Naive thymus-derived CD4-positive, alpha-beta T cell (primary cell): ENCODE data around the gene HSPA12B. TPM values are rescaled to one million over a fixed set of nuclear protein-coding genes. Genes with fewer than 3 reads are reported as not detected.

Experiments used
- ATAC-seq: fragments of 150-1000 bp; cut with Tn5 transposase; 2 replicates; pipeline ENCODE4 v1.10.0; 2021; ENCODE audit warnings: mild to moderate bottlenecking, moderate library complexity
- CTCF ChIA-PET: fragments of 350-600 bp; sonication (Branson Sonifier 250); formaldehyde crosslinking; loops from one replicate; lab custom pipeline; 2021; ENCODE audit warnings: antibody characterized with exemption; lab: Charles Lee
- POLR2A ChIA-PET: fragments of 350-600 bp; sonication (Branson Sonifier 250); formaldehyde crosslinking; loops from one replicate; lab custom pipeline; 2021; ENCODE audit warnings: antibody characterized with exemption, inconsistent platforms; lab: Charles Lee
- DNase-seq, 9 donors: peaks; one replicate each; pipeline versions ENCODE4 v3.0.0 to v3.0.0-alpha.2; 2020 to 2022; ENCODE audit warnings: mixed read lengths in 1 of 9
- H3K27ac ChIP-seq: one replicate; pipeline ENCODE4 v1.7.0; 2013; ENCODE audit warnings: mild to moderate bottlenecking, low read depth, low read length, moderate library complexity
- H3K27me3 ChIP-seq, 2 donors: one replicate each; pipeline ENCODE4 v1.7.0; 2013; ENCODE audit warnings: low read length in 2 of 2, mild to moderate bottlenecking in 2 of 2, moderate library complexity in 2 of 2; ENCODE audit not compliant: control insufficient read depth in 2 of 2, insufficient read depth in 2 of 2
- H3K36me3 ChIP-seq, 3 experiments: 1 replicate in 2 of 3; 2 replicates in 1 of 3; pipeline ENCODE4 v1.7.0; 2013; ENCODE audit warnings: low read length in 3 of 3, mild to moderate bottlenecking in 3 of 3, moderate library complexity in 1 of 3; ENCODE audit not compliant: insufficient read depth in 3 of 3, control insufficient read depth in 2 of 3
- H3K4me1 ChIP-seq, 2 donors: one replicate each; pipeline ENCODE4 v1.7.0; 2013; ENCODE audit warnings: low read length in 2 of 2, mild to moderate bottlenecking in 2 of 2, moderate library complexity in 1 of 2; ENCODE audit not compliant: control insufficient read depth in 2 of 2, insufficient read depth in 2 of 2
- H3K4me3 ChIP-seq: 2 replicates; pipeline ENCODE4 v1.7.0; 2013; ENCODE audit warnings: mild to moderate bottlenecking, low read length
- H3K9me3 ChIP-seq, 3 experiments: 1 replicate in 2 of 3; 2 replicates in 1 of 3; pipeline ENCODE4 v1.7.0; 2013; ENCODE audit warnings: low read length in 3 of 3; ENCODE audit not compliant: control insufficient read depth in 2 of 3
- H3K27ac Mint-ChIP-seq, 9 donors: one replicate each; pipeline ENCODE4 v1.8.0; 2020 to 2022; ENCODE audit warnings: mixed read lengths in 9 of 9, mild to moderate bottlenecking in 8 of 9, moderate library complexity in 5 of 9, inconsistent platforms in 2 of 9
- H3K27me3 Mint-ChIP-seq, 5 donors: one replicate each; pipeline ENCODE4 v1.8.0; 2021 to 2022; ENCODE audit warnings: mixed read lengths in 5 of 5, mild to moderate bottlenecking in 1 of 5
- H3K36me3 Mint-ChIP-seq, 5 donors: one replicate each; pipeline ENCODE4 v1.8.0; 2020 to 2022; ENCODE audit warnings: mixed read lengths in 5 of 5, mild to moderate bottlenecking in 3 of 5, inconsistent platforms in 1 of 5
- H3K4me1 Mint-ChIP-seq, 7 donors: one replicate each; pipeline ENCODE4 v1.8.0; 2020 to 2022; ENCODE audit warnings: mixed read lengths in 7 of 7, mild to moderate bottlenecking in 3 of 7, inconsistent platforms in 1 of 7
- H3K4me3 Mint-ChIP-seq, 10 donors: one replicate each; pipeline ENCODE4 v1.8.0; 2020 to 2022; ENCODE audit warnings: mild to moderate bottlenecking in 10 of 10, mixed read lengths in 10 of 10, moderate library complexity in 6 of 10, inconsistent platforms in 2 of 10
- H3K9me3 Mint-ChIP-seq, 11 donors: one replicate each; pipeline ENCODE4 v1.8.0; 2020 to 2022; ENCODE audit warnings: mixed read lengths in 11 of 11, mild to moderate bottlenecking in 4 of 11, inconsistent platforms in 1 of 11, moderate library complexity in 1 of 11
- intact Hi-C, 2 donors: fragments of 100-400 bp; cut with micrococcal nuclease; formaldehyde crosslinking; loops; one replicate each; pipeline ENCODE4 v1.15.1; 2023
- polyA plus RNA-seq, 2 donors: library from polyadenylated mRNA; unstranded; fragments of 300-500 nt; fragmentation: Illumina TruSeq; gene quantifications; one replicate each; pipeline ENCODE4 v1.2.3, GENCODE V29; 2021
- total RNA-seq, 6 experiments: library from RNA in 5 of 6; stranded (reverse) in 5 of 6; gene quantifications; 1 replicate in 5 of 6; 2 replicates in 1 of 6; pipeline ENCODE4 v1.2.3 and lab custom pipeline; 2021 to 2026

The HSPA12B gene
- total and polyA plus RNA-seq, 7 experiments from 2014 or later = 0.09 to 0.20 TPM; not detected in 5

DNA sequence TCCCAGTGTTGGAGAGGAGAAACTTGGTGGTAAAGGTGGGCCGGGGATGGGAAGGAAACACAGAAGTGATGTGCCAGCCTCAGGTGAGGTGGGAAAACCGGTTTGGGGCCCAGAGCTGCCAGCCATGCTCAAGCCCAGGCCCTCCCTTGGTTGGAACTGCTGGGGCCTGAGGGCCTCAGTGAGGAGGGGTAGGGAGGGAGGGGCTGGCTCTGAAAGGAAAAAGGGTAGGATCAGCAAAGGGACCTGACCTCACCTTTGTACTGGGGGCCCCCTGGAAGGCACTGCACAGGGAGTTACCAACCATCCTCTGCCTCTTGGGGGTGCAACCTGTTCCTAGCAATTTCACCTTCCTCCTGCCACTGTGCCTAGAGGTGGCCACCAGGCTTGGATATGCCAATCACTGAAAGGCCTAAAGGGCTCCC, 50.6 kb downstream of the HSPA12B start:
- intact Hi-C loops = no loop called here
- peaks cover 13 to 17% of the 10 kb centered on the region in 2 donors for H3K4me1 ChIP-seq

DNA sequence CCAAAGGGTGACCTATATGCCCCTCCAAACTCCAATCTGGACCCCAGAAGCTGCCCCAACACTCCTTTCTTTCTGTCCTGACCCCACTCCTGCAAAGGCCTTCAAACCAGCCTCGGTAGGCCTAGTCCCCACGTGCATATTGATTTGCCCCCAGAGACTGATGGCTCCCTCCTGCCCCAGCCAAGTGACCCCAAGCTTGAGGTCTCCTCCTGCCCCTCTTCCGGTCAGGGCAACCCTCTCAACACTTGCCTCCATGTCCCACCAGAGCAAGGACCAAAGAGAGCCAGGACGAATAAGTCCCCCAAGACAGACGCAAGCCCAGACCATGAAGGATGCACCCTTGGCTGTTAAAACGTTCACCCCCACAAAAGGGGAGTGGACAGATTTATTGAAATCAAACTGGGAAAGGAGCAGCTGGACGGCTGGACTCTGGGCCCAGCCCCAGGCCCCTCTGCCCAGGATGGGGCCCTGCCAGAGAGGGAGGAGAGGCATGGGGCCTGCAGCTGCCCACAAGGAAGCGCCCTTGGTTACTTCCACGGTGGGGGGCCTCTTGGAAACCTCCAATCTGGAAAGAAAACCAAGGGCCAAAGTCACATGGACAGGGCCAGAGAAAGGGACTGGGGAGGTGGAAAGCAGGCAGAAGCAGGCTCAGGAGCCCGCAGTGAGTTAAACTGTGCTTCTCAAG, 51.2 kb downstream of the HSPA12B start:
- peaks cover 0 to 1% (median 0%) of the 10 kb centered on the region in 11 donors for H3K9me3 Mint-ChIP-seq
- DNase-seq = no peak
- H3K36me3 ChIP-seq = peaks cover 0 to 7% (median 0%) of the 10 kb centered on the region in 3 experiments
- H3K4me1 ChIP-seq = peaks cover 12 to 13% of the 10 kb centered on the region in 2 donors
- intact Hi-C loops = no loop called here
- POLR2A ChIA-PET = interaction anchor here (0.6 kb wide), 1 partner anchor 572 kb away, joined by 3 read pairs; no protein-coding TSS in a partner anchor
- no peak for ATAC-seq
- H3K36me3 Mint-ChIP-seq = peaks cover 0 to 5% (median 0%) of the 10 kb centered on the region in 5 donors
- peak overlapping the region in 2 of 10 donors; percentile 6 to 21 for H3K4me3 Mint-ChIP-seq
- H3K4me3 ChIP-seq = no peak overlapping the region
- H3K27ac ChIP-seq = no peak overlapping the region
- CTCF ChIA-PET = interaction anchor here (0.5 kb wide), 1 partner anchor 247 kb away, joined by 3 read pairs; no protein-coding TSS in a partner anchor
- no peaks in the 10 kb centered on the region for H3K9me3 ChIP-seq
- peaks cover 31 to 55% (median 51%) of the 10 kb centered on the region in 7 donors for H3K4me1 Mint-ChIP-seq
- H3K27me3 Mint-ChIP-seq = peaks cover 0 to 20% (median 0%) of the 10 kb centered on the region in 5 donors
- H3K27ac Mint-ChIP-seq = peak overlapping the region in 6 of 9 donors; percentile 2 to 78 (median 15)
- no peaks in the 10 kb centered on the region for H3K27me3 ChIP-seq

More for the DNA sequence above, 50.6 kb downstream of the HSPA12B start:
- Mint-ChIP-seq H3K27me3 (peaks cover 0 to 22% (median 0%) of the 10 kb centered on the region in 5 donors), H3K4me3 (peak overlapping the region in 1 of 10 donors; percentile 36), H3K9me3 (peaks cover 0 to 1% (median 0%) of the 10 kb centered on the region in 11 donors), H3K4me1 (peaks cover 29 to 51% (median 45%) of the 10 kb centered on the region in 7 donors), H3K27ac (peak overlapping the region in 6 of 9 donors; percentile 12 to 78 (median 52)), H3K36me3 (peaks cover 0 to 5% (median 0%) of the 10 kb centered on the region in 5 donors)
- Histone ChIP-seq H3K4me3 (no peak overlapping the region), H3K27ac (no peak overlapping the region), H3K27me3 (no peaks in the 10 kb centered on the region), H3K36me3 (peaks cover 0 to 7% (median 0%) of the 10 kb centered on the region in 3 experiments), H3K9me3 (no peaks in the 10 kb centered on the region)
- DNase-seq = no peak
- POLR2A ChIA-PET = interaction anchor here (1.0 kb wide), 1 partner anchor 107 kb away, joined by 3 read pairs; no protein-coding TSS in a partner anchor
- CTCF ChIA-PET = interaction anchor here (1.3 kb wide), 1 partner anchor 15 kb away, joined by 5 read pairs; the partner anchor contains the start of gene ADISSP
- ATAC-seq = no peak

DNA sequence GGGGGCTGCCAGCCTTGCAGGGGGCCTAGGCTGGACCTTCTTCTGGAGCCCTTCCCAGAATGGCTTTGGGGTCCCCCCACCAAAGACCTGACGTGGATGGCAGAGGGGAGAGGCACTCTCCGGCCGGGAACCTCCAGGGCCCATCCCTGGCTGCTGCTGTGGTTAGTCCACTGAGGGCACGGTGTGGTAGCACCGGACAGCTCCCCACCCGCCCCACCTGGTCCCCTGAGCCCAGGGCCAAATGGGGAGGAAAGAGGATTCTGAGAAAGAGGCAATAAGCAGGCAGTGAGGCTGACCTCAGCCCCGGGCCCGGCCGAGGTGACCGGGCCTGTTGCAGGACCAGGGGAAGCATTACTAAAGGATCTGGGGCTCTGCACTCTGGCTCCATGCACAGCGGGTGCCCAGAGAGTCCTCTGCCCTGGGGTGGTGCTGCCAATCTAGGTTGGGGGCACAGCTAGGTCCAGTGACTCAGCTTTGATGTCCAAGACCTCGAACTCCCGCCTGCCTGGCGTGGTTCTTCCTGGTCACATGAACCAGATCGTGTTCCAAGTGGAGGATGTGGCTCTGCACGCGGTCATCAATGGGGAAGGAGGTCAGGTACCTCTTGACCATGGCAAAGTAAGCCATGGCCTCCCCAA, 51.9 kb downstream of the HSPA12B start:
- DNase-seq (no peak), ATAC-seq (no peak)
- intact Hi-C loops = no loop called here
- peaks cover 38 to 59% (median 57%) of the 10 kb centered on the region in 7 donors for H3K4me1 Mint-ChIP-seq
- peaks cover 0 to 1% (median 0%) of the 10 kb centered on the region in 11 donors for H3K9me3 Mint-ChIP-seq
- no peaks in the 10 kb centered on the region for H3K27me3 ChIP-seq
- H3K27ac ChIP-seq = peak overlapping the region; percentile 9
- peaks cover 0 to 5% (median 0%) of the 10 kb centered on the region in 5 donors for H3K36me3 Mint-ChIP-seq
- H3K27me3 Mint-ChIP-seq = peaks cover 0 to 18% (median 0%) of the 10 kb centered on the region in 5 donors
- no peaks in the 10 kb centered on the region for H3K9me3 ChIP-seq
- H3K27ac Mint-ChIP-seq = peak overlapping the region in 6 of 9 donors; percentile 53 to 80 (median 69)
- no peak overlapping the region for H3K4me3 ChIP-seq
- ChIA-PET POLR2A (interaction anchor here (0.6 to 6.0 kb wide), 5 partner anchors 11 to 571 kb away, joined by 3 to 85 read pairs (median 4); partner anchors contain the start of genes ADISSP, AP5S1 and CDC25B), CTCF (interaction anchor here (0.5 to 8.4 kb wide), 3 partner anchors 35 to 247 kb away, joined by 3 to 82 read pairs (median 3); partner anchors contain the start of gene AP5S1)
- H3K4me3 Mint-ChIP-seq = peak overlapping the region in 9 of 10 donors; percentile 43 to 81 (median 56)
- H3K4me1 ChIP-seq = peaks cover 12 to 13% of the 10 kb centered on the region in 2 donors
- H3K36me3 ChIP-seq = peaks cover 0 to 7% (median 0%) of the 10 kb centered on the region in 3 experiments

DNA sequence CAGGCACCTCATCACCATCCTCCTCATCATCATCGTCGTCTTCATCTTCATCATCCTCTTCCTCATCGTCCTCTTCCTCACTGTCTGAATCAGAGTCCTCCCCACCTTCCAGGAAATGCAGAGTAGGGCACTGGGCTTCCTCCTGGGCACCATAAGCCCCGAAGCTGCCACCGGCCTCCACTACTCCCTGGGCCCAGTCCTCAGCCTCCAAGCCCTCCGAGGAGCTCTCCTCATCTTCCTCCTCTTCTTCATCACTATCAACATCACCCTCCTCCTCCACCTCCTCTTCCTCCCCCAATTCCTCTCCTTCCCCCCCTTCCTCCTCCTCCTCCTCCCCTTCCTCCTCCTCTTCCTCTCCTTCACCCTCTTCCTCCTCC, 52.4 kb downstream of the HSPA12B start:
- DNase-seq = no peak
- no peaks in the 10 kb centered on the region for H3K9me3 ChIP-seq
- Mint-ChIP-seq H3K4me3 (peak overlapping the region; percentile 18 to 81 (median 54)), H3K4me1 (peaks cover 38 to 59% (median 56%) of the 10 kb centered on the region in 7 donors), H3K27ac (peak overlapping the region in 7 of 9 donors; percentile 53 to 84 (median 73)), H3K36me3 (peaks cover 0 to 5% (median 0%) of the 10 kb centered on the region in 5 donors), H3K9me3 (peaks cover 0 to 1% (median 0%) of the 10 kb centered on the region in 11 donors), H3K27me3 (peaks cover 0 to 12% (median 0%) of the 10 kb centered on the region in 5 donors)
- no peak for ATAC-seq
- no peaks in the 10 kb centered on the region for H3K27me3 ChIP-seq
- H3K36me3 ChIP-seq = peaks cover 0 to 7% (median 0%) of the 10 kb centered on the region in 3 experiments
- H3K4me3 ChIP-seq = no peak overlapping the region
- CTCF ChIA-PET = interaction anchor here (0.7 to 8.4 kb wide), 3 partner anchors 16 to 58 kb away, joined by 3 to 82 read pairs (median 7); partner anchors contain the start of gene AP5S1
- intact Hi-C loops = no loop called here
- H3K4me1 ChIP-seq = peaks cover 12 to 13% of the 10 kb centered on the region in 2 donors
- peak overlapping the region; percentile 62 for H3K27ac ChIP-seq
- POLR2A ChIA-PET = interaction anchor here (0.9 to 6.0 kb wide), 4 partner anchors 11 to 35 kb away, joined by 3 to 85 read pairs (median 6); partner anchors contain the start of genes ADISSP, AP5S1 and CDC25B

DNA sequence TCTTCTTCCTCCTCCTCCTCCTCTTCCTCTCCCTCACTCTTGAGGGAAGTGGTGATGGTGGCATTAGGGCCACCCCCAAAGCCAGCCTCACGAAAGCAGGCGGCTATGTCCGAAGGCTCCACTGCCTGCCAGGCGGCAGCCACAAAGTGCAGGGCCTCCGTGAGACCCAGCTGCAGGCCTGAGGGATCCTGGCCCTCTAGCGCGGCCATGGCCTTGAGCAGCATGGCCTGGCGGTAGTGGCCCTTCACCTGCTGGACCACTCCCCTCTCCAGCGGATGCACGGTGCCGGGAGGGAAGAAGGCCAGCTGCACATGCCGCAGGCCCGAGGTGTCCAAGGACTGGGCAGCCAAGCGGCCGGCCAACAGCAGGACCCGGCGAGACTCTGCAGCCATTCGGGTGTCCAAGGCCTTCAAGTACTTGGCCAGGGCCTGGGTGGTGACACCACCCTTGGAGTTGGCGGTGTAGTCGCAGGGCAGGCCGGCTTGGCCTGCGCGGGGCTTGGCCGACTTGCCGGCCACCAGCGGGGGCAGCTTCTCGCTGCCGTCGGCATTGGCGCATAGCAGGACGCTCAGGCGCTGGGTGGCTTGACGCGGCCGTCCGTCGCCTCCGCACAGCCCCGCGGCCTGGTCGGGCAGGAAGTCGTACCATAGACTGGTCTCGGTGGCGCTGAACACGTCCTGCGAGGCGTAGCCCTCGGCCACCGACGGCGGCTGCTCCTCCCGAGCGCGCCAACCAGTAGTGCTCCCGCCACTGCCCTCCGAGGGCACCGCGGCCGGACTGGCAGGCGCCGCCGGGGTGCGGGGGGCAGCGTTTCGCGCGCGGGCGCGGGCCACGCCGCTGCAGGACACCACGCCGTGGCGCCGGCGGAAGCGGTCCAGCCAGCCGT, 53.0 kb downstream of the HSPA12B start:
- CTCF ChIA-PET = interaction anchor here (0.6 to 8.4 kb wide), 6 partner anchors 17 to 106 kb away, joined by 3 to 82 read pairs (median 4); partner anchors contain the start of gene AP5S1
- Histone ChIP-seq H3K4me1 (peaks cover 12 to 13% of the 10 kb centered on the region in 2 donors), H3K27me3 (no peaks in the 10 kb centered on the region), H3K9me3 (no peaks in the 10 kb centered on the region), H3K36me3 (peaks cover 0 to 7% (median 0%) of the 10 kb centered on the region in 3 experiments), H3K4me3 (no peak overlapping the region), H3K27ac (peak overlapping the region; percentile 62)
- POLR2A ChIA-PET = interaction anchor here (0.9 to 6.0 kb wide), 7 partner anchors 10 to 70 kb away, joined by 3 to 85 read pairs (median 4); partner anchors contain the start of genes ADISSP, AP5S1 and CDC25B
- Mint-ChIP-seq H3K27me3 (peaks cover 0 to 9% (median 0%) of the 10 kb centered on the region in 5 donors), H3K27ac (peak overlapping the region in 7 of 9 donors; percentile 52 to 84 (median 73)), H3K9me3 (peaks cover 0 to 1% (median 0%) of the 10 kb centered on the region in 11 donors), H3K4me1 (peaks cover 38 to 56% (median 53%) of the 10 kb centered on the region in 7 donors), H3K36me3 (peaks cover 0 to 5% (median 0%) of the 10 kb centered on the region in 5 donors), H3K4me3 (peak overlapping the region in 7 of 10 donors; percentile 18 to 82 (median 57))
- DNase-seq (no peak), ATAC-seq (no peak)
- intact Hi-C loops = loop anchor here (1.0 to 2.0 kb wide), 10 partner anchors 11 to 300 kb away; partner anchors contain the start of genes AP5S1 (in 2 of the 2), MAVS (in 2 of the 2), CDC25B (in 1 of the 2) and PANK2 (in 1 of the 2)
